Nephron progenitor cell (in vitro differentiated cells): ENCODE measurements around the gene NAA30.

Source experiments
- DNase-seq: peaks from one replicate; pipeline ENCODE4 v3.0.0; 2021
- H3K27ac Mint-ChIP-seq: 2 replicates; pipeline ENCODE4 v1.8.0; 2021; ENCODE audit warnings: mild to moderate bottlenecking, moderate library complexity, mixed read lengths
- H3K27me3 Mint-ChIP-seq: 2 replicates; pipeline ENCODE4 v1.8.0; 2021; ENCODE audit warnings: mild to moderate bottlenecking, low read depth, mixed read lengths; ENCODE audit not compliant: poor library complexity
- H3K36me3 Mint-ChIP-seq: 2 replicates; pipeline ENCODE4 v1.8.0; 2021; ENCODE audit warnings: low read depth, mixed read lengths
- H3K4me1 Mint-ChIP-seq: 2 replicates; pipeline ENCODE4 v1.8.0; 2021; ENCODE audit warnings: mixed read lengths
- H3K4me3 Mint-ChIP-seq: 2 replicates; pipeline ENCODE4 v1.8.0; 2021; ENCODE audit warnings: mild to moderate bottlenecking, moderate library complexity, mixed read lengths
- H3K9me3 Mint-ChIP-seq: 2 replicates; pipeline ENCODE4 v1.8.0; 2021; ENCODE audit warnings: mild to moderate bottlenecking, moderate library complexity, mixed read lengths
- TF ChIP-seq, protein P1 (sequence below): fragments of 200-600 bp; sonication (generic); IDR thresholded peaks from 2 replicates; pipeline ENCODE4 v1.5.0; 2021; ENCODE audit warnings: antibody characterized with exemption

NAA30 gene

DNA sequence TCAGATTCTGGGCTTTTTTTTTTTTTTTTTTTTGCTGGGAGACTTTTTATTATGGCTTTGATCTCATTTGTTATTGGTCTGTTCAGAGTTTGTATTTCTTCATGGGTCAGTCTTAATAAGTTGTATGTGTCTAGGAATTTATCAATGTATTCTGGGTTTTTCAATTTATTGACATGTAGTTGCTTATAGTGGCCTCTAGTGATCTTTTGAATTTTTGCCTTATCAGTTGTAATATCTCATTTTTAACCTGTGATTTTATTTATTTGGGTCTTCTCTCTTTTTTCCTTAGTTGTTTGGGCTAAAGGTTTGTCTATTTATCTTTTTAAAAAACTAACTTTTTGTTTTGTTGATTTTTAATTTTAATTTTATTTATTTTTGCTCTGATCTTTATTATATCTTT, 45.5 kb downstream of the NAA30 start:
- H3K4me1 Mint-ChIP-seq: no peaks in the 10 kb centered on the region
- peaks cover 2% of the 10 kb centered on the region for H3K27me3 Mint-ChIP-seq
- TF ChIP-seq, protein P1, sequence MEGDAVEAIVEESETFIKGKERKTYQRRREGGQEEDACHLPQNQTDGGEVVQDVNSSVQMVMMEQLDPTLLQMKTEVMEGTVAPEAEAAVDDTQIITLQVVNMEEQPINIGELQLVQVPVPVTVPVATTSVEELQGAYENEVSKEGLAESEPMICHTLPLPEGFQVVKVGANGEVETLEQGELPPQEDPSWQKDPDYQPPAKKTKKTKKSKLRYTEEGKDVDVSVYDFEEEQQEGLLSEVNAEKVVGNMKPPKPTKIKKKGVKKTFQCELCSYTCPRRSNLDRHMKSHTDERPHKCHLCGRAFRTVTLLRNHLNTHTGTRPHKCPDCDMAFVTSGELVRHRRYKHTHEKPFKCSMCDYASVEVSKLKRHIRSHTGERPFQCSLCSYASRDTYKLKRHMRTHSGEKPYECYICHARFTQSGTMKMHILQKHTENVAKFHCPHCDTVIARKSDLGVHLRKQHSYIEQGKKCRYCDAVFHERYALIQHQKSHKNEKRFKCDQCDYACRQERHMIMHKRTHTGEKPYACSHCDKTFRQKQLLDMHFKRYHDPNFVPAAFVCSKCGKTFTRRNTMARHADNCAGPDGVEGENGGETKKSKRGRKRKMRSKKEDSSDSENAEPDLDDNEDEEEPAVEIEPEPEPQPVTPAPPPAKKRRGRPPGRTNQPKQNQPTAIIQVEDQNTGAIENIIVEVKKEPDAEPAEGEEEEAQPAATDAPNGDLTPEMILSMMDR: no peak
- peaks cover 26% of the 10 kb centered on the region for H3K9me3 Mint-ChIP-seq
- no peak for DNase-seq
- H3K27ac Mint-ChIP-seq: no peak overlapping the region
- no peak overlapping the region for H3K4me3 Mint-ChIP-seq
- no peaks in the 10 kb centered on the region for H3K36me3 Mint-ChIP-seq

DNA sequence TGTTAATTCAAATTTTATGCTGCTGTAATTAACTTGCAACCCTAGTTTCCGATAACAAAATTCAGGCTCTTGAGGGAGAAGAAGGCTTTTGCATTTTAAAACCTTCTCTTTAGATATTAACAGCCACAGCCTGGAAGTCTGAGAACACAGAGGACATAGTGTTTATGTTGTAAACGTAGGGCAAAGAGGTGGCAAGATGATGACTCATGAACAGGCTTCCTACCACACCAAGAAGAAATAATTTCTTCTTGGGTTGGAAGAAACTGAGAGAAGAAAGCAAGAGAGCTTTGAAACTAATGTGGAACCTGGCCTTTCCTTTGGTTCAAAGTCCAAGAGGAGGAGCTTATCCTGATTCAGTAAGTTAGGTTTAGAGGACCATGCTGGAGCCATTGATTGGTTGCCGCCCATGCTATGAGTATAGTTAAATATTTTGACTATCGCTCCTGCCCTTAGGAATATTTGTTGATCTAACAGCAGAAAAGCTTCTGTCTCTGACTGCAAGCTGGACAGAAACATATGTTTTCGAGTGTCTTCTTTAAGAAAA, 71.5 kb downstream of the NAA30 start:
- Mint-ChIP-seq H3K4me3 (no peak overlapping the region), H3K27ac (no peak overlapping the region), H3K36me3 (no peaks in the 10 kb centered on the region), H3K4me1 (no peaks in the 10 kb centered on the region), H3K9me3 (peaks cover 2% of the 10 kb centered on the region), H3K27me3 (peaks cover 8% of the 10 kb centered on the region)
- TF ChIP-seq, protein P1: no peak
- DNase-seq: no peak

DNA sequence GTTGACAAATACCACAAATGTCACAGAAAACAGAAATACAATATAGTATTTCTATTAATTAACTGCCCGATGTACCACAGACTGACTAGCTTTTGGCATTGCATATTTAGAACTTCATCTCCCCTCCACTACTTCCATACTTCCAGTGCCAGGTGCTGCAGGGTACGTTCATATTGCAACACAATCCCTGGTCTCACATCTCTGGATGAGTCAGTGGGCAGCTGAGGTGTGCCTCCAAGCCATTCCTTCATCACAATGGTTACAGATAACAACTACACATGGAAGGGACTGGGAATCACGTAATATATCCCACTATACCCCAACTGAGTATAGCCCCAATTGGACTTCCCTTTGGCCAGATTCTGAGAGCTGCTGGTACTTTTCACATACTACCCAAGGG, 72.2 kb downstream of the NAA30 start:
- no peak for DNase-seq
- TF ChIP-seq, protein P1: no peak
- H3K4me1 Mint-ChIP-seq: no peaks in the 10 kb centered on the region
- no peaks in the 10 kb centered on the region for H3K36me3 Mint-ChIP-seq
- peaks cover 8% of the 10 kb centered on the region for H3K27me3 Mint-ChIP-seq
- no peak overlapping the region for H3K4me3 Mint-ChIP-seq
- H3K27ac Mint-ChIP-seq: no peak overlapping the region
- H3K9me3 Mint-ChIP-seq: no peaks in the 10 kb centered on the region

GRCh38 chr14:57464008-57464730, 73.8 kb downstream of the NAA30 start:
- no peak overlapping the region for H3K27ac Mint-ChIP-seq
- peaks cover 8% of the 10 kb centered on the region for H3K27me3 Mint-ChIP-seq
- no peaks in the 10 kb centered on the region for H3K36me3 Mint-ChIP-seq
- no peak for DNase-seq
- H3K4me3 Mint-ChIP-seq: no peak overlapping the region
- TF ChIP-seq, protein P1: no peak
- H3K9me3 Mint-ChIP-seq: peaks cover 7% of the 10 kb centered on the region
- H3K4me1 Mint-ChIP-seq: no peaks in the 10 kb centered on the region
